Measurements from ENCODE around the gene TMEM126A.

TMEM126A gene

DNA sequence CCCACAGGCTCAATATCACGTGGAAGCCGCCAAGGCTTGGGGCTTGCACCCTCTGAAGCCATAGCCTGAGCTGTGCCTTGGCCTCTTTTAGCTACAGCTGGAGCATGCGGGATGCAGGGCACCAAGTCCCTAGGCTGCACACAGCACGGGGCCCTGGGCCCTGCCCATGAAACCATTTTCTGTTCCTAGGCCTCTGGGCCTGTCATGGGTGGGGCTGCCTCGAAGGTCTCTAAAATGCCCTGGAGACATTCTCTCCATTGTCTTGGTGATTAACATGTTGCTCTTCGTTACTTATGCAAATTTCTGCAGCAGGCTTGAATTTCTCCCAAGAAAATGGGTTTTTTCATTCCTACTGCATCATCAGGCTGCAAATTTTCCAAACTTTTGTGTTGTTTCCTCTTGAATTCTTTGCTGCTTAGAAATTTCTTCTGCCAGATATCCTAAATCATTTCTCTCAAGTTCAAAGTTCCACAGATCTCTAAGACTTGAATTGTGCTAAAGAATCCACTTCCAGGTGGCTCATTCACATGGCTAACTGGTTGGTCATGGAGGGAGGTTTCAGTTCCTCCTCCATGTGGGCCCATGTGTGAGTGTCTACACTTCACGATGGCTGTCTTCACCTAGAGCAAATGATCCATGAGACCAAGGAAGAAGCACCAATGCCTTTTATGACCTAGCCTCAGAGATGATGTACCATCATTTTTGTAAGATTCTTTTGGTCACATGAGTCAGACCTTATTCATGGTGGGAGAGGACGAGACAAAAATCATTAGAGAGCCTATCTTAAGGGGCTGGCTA, 24.5 kb downstream of the TMEM126A start:
- FAIRE-seq (no peak), DNase-seq (ENCODE audit: insufficient read length, low spot score) (no peak)
- TF ChIP-seq POU2F2 (IDR thresholded peaks at IDR 0.05; ENCODE audit: low read depth, low read length) (no peak), SPI1 (IDR thresholded peaks at IDR 0.05; ENCODE audit: low read depth, low read length) (peak; percentile 78), PAX5 (IDR thresholded peaks at IDR 0.05; ENCODE audit: insufficient read depth, low read length, severe bottlenecking) (no peak), POLR2A (IDR thresholded peaks at IDR 0.05; ENCODE audit: low read depth, low read length) (no peak), TAF1 (IDR thresholded peaks at IDR 0.05; ENCODE audit: low read depth, low read length) (no peak), POLR2AphosphoS5 (IDR thresholded peaks at IDR 0.05; ENCODE audit: low read depth, low read length) (no peak)

DNA sequence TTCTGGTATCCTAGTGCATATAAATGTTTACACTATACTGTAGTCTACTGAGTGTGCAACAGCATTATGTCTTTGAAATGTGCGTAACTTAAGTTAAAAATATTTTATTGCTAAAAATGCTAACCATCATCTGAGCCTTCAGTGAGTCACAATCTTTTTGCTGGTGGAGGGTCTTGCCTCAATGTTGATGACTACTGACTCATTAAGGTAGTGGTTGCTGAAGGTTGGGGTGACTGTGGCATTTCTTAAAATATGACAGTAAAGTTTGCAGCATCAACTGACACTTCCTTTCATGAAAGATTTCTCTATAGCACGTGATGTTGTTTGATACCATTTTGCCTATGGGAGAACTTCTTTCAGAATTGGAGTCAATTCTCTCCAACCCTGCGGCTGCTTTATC, 25.6 kb downstream of the TMEM126A start:
- TF ChIP-seq POLR2AphosphoS5 (IDR thresholded peaks at IDR 0.05; ENCODE audit: low read depth, low read length) (no peak), POU2F2 (IDR thresholded peaks at IDR 0.05; ENCODE audit: low read depth, low read length) (no peak), PAX5 (IDR thresholded peaks at IDR 0.05; ENCODE audit: insufficient read depth, low read length, severe bottlenecking) (no peak), POLR2A (IDR thresholded peaks at IDR 0.05; ENCODE audit: low read depth, low read length) (no peak), TAF1 (IDR thresholded peaks at IDR 0.05; ENCODE audit: low read depth, low read length) (no peak), SPI1 (IDR thresholded peaks at IDR 0.05; ENCODE audit: low read depth, low read length) (no peak)
- DNase-seq (ENCODE audit: insufficient read length, low spot score) (no peak), FAIRE-seq (no peak)

DNA sequence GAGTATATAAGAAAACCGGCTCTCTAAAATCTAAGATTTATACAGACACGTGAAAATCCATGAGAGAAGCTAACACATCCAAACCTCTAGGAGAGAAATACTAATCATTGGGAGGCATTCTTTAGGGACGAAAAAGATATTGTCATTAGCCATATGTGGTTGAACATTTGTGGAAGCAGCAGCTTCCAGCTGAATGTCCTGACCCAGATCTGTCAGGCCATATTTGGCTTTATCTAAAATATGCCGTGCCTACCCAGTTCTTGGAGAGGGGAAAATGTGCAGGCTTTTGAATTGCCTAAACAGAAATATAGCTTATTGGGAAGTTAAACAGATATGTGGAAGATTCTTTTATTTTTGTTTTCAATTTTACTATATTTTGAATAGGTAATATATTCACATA, 31.8 kb downstream of the TMEM126A start:
- FAIRE-seq (no peak), DNase-seq (ENCODE audit: insufficient read length, low spot score) (no peak)
- TF ChIP-seq POLR2AphosphoS5 (IDR thresholded peaks at IDR 0.05; ENCODE audit: low read depth, low read length) (no peak), PAX5 (IDR thresholded peaks at IDR 0.05; ENCODE audit: insufficient read depth, low read length, severe bottlenecking) (no peak), POLR2A (IDR thresholded peaks at IDR 0.05; ENCODE audit: low read depth, low read length) (no peak), TAF1 (IDR thresholded peaks at IDR 0.05; ENCODE audit: low read depth, low read length) (no peak), SPI1 (IDR thresholded peaks at IDR 0.05; ENCODE audit: low read depth, low read length) (no peak), POU2F2 (IDR thresholded peaks at IDR 0.05; ENCODE audit: low read depth, low read length) (no peak)

DNA sequence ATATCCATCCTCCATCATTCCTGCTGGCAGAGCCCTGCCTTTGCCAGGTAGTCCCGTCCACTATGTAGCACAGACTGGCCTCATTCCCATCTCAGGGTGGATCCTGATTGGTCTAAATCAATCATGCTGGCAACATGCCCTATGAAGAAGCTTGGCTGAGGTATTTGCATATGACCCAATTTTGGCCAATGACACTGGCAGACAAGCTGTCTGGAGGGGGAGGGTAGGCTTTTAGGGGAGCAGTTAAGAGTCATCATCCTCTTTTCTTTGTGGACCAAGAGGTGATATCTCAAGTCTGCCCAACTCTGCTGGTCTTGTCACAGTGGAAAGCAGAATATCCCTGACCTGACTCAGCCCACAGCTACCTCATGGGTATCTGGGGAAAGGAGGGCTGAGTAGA, 33.1 kb downstream of the TMEM126A start:
- TF ChIP-seq PAX5 (IDR thresholded peaks at IDR 0.05; ENCODE audit: insufficient read depth, low read length, severe bottlenecking) (no peak), SPI1 (IDR thresholded peaks at IDR 0.05; ENCODE audit: low read depth, low read length) (no peak), POLR2A (IDR thresholded peaks at IDR 0.05; ENCODE audit: low read depth, low read length) (no peak), POLR2AphosphoS5 (IDR thresholded peaks at IDR 0.05; ENCODE audit: low read depth, low read length) (no peak), POU2F2 (IDR thresholded peaks at IDR 0.05; ENCODE audit: low read depth, low read length) (0 out of 2 replicates have a peak, but pooled peaks have one; percentile 28)
- no peak for FAIRE-seq

DNA sequence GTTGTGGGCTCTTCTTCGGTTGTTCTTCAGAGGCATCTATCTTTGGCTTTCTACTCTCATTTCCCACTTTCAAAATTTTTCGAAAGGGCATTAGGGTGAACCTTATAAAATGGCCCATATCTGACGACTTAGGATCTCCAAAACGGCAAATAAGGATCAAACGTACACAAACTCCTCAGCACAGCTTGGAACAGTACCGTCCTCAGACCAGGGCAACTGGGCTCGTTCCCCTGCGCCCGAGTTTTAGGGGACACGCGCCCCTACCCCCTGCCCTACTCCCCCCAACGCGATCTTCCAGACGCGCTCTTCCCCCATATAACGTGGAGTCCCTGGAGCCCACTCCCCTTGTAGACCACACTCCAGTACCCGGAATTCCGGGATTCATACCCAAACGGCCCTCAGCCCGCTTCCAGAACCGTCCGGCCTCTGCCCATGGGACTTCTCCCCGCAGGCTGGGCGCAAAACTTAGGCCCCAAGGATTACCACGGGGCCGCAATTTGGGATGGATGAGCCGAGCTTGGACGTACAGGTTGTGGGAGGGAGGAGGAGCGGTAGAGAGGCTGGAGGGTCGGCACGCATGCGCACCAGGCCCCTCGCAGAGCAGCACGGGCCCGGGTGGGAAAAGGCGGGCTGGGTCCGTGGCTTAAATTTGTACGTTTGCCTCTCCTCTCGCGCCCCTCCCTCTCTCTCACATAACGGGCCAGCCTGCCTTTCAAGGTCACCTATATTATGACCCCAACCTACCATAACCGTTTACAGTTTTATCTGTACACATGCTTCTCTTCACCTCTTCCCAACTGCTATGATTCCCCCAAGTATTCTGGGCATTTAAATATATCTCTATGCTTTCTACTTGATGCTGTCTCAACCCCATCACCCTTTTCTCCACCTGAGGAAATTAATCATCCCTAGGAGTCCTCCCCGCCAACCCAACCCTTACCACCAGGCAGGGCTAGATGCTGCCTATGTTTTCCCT, 34.9 kb downstream of the TMEM126A start:
- no peak for TF ChIP-seq POLR2AphosphoS5 (IDR thresholded peaks at IDR 0.05; ENCODE audit: low read depth, low read length)
- TF ChIP-seq PAX5 (IDR thresholded peaks at IDR 0.05; ENCODE audit: insufficient read depth, low read length, severe bottlenecking), result no peak
- TF ChIP-seq POLR2A (IDR thresholded peaks at IDR 0.05; ENCODE audit: low read depth, low read length), result no peak
- TF ChIP-seq SPI1 (IDR thresholded peaks at IDR 0.05; ENCODE audit: low read depth, low read length), result no peak
- no peak for TF ChIP-seq TAF1 (IDR thresholded peaks at IDR 0.05; ENCODE audit: low read depth, low read length)
- TF ChIP-seq POU2F2 (IDR thresholded peaks at IDR 0.05; ENCODE audit: low read depth, low read length), result no peak
- FAIRE-seq (peak; percentile 70), DNase-seq (ENCODE audit: insufficient read length, low spot score) (peak; percentile 51)

More for the DNA sequence above, 33.1 kb downstream of the TMEM126A start:
- no peak for DNase-seq (ENCODE audit: insufficient read length, low spot score)

DNA sequence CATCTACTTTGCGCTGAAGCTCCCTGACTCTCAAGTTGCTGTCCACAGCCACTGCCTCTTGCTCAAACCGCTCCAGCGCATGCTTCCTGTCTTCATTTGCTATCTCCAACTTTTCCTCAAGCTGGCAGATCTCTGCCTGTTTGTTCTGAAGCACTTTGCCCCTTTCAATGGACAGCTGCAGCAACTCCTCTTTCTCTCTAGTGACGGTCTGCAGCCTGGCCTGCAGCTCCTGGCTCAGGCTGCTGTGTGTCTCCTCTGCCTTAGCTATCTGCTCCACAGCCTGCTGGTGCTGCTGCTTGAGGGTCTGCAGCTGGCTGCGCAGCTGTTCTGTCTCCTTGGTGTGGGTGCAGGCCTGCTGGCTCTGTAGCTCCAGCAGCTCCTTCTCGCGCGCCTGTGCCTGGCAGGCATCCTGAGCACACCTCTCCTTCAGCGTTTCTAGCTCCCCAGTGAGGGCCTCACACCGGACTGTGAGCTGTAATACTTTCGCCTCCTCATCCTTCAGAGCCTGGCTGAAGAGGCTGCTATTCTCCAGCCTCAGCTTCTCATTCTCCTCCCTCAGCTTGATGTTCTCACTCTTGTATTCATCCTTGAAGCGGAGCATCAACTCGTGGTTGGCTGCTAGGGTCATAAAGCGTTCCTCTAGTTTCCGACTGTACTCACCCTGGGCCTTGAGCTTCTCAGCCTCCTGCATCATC, 37.5 kb downstream of the TMEM126A start:
- FAIRE-seq, result no peak
- DNase-seq (ENCODE audit: insufficient read length, low spot score), result no peak
- TF ChIP-seq TAF1 (IDR thresholded peaks at IDR 0.05; ENCODE audit: low read depth, low read length) (no peak), POU2F2 (IDR thresholded peaks at IDR 0.05; ENCODE audit: low read depth, low read length) (no peak), PAX5 (IDR thresholded peaks at IDR 0.05; ENCODE audit: insufficient read depth, low read length, severe bottlenecking) (no peak), POLR2A (IDR thresholded peaks at IDR 0.05; ENCODE audit: low read depth, low read length) (no peak), POLR2AphosphoS5 (IDR thresholded peaks at IDR 0.05; ENCODE audit: low read depth, low read length) (no peak), SPI1 (IDR thresholded peaks at IDR 0.05; ENCODE audit: low read depth, low read length) (no peak)

DNA sequence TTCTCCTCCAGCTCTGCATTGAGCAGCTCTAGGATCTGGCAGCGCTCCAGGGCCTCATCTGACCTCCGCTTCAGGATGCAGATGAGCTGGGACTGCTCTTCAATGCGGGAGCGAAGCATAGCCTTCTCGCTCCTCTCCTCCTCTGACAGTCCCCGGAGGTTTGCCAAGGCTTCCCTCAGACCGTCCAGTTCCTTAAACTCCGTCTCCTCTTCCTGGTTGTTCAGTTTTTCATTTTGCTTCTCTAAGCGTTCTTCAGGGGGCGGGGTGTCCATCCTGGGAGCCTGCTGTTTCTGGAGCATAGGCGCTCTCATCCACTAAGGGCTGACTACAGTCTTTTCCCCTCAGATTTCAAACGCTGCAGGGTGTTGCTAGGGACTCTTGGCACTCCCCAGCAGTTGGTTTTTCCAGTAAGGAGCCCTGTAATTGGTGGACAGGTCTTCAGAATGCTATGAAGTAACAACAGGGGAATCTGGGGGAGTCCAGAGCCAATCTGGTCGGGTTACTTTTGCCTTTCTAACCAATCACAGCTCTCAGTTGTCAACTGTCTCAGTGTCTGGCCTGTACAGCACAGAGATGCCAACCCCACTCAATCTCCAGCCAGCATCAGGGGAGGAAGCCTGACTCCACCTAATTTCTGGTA, 38.2 kb downstream of the TMEM126A start, which contains the start of gene CCDC89:
Gene CCDC89 (minus strand): TSS at position 376 of the 640 bp plus-strand sequence. CDS start 65 bp downstream, at position 311.
- DNase-seq (ENCODE audit: insufficient read length, low spot score) (no peak), FAIRE-seq (no peak)
- no peak for TF ChIP-seq PAX5 (IDR thresholded peaks at IDR 0.05; ENCODE audit: insufficient read depth, low read length, severe bottlenecking)
- no peak for TF ChIP-seq POLR2A (IDR thresholded peaks at IDR 0.05; ENCODE audit: low read depth, low read length)
- TF ChIP-seq POLR2AphosphoS5 (IDR thresholded peaks at IDR 0.05; ENCODE audit: low read depth, low read length), result no peak
- TF ChIP-seq SPI1 (IDR thresholded peaks at IDR 0.05; ENCODE audit: low read depth, low read length), result no peak
- no peak for TF ChIP-seq POU2F2 (IDR thresholded peaks at IDR 0.05; ENCODE audit: low read depth, low read length)
- no peak for TF ChIP-seq TAF1 (IDR thresholded peaks at IDR 0.05; ENCODE audit: low read depth, low read length)

DNA sequence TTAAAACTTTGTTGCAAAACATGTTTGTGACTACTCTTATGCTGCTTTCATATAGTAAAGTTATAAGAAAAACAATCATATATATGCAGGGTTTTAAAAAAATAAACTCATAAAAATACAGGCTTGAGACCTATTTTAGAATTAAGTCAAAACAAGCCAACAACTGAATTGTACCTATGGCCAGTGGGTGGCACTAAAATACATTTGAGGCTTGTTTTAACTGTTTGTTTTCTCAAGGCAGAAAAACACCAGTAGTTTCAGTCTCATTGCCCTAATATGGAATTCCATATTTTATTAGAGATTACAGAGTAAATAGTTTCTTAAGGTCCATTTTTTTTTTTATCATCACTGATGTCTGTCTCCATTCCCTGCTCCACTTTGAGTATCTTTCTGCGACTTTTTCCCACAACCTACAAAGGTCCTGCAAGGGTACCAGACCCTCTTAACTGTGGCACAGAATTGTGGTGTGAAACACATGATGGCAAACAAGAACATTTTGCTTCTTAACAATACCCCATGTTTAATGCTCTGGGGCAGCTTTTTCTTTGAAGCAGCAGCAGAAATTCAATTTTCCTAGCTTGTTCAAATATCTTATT, 46.7 kb downstream of the TMEM126A start:
- DNase-seq (ENCODE audit: insufficient read length, low spot score) (no peak), FAIRE-seq (no peak)
- TF ChIP-seq POU2F2 (IDR thresholded peaks at IDR 0.05; ENCODE audit: low read depth, low read length) (no peak), TAF1 (IDR thresholded peaks at IDR 0.05; ENCODE audit: low read depth, low read length) (no peak), POLR2AphosphoS5 (IDR thresholded peaks at IDR 0.05; ENCODE audit: low read depth, low read length) (no peak), POLR2A (IDR thresholded peaks at IDR 0.05; ENCODE audit: low read depth, low read length) (no peak), SPI1 (IDR thresholded peaks at IDR 0.05; ENCODE audit: low read depth, low read length) (no peak), PAX5 (IDR thresholded peaks at IDR 0.05; ENCODE audit: insufficient read depth, low read length, severe bottlenecking) (no peak)
